Measurements from ENCODE around the gene FRY.

DNA sequence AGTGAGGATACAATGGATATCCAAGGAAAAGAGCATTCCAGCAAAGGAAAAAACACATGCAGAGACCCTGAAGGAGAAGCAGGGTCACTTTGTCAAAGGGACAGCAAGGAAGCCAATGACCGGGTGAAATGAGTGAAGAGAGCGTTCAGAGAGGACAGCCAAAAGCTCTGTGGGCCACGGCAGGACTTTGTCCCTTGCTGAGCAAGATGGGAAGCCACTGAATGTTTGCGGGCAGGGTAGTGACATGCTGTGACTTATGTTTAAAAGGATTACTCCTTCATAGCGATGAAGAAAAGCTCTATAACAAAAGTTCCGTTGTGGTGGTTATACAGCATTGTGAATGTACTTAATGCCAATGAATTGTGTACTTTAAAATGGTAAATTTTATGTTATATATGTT lies 267.1 kb downstream of the FRY start:
- TF ChIP-seq, protein P1, sequence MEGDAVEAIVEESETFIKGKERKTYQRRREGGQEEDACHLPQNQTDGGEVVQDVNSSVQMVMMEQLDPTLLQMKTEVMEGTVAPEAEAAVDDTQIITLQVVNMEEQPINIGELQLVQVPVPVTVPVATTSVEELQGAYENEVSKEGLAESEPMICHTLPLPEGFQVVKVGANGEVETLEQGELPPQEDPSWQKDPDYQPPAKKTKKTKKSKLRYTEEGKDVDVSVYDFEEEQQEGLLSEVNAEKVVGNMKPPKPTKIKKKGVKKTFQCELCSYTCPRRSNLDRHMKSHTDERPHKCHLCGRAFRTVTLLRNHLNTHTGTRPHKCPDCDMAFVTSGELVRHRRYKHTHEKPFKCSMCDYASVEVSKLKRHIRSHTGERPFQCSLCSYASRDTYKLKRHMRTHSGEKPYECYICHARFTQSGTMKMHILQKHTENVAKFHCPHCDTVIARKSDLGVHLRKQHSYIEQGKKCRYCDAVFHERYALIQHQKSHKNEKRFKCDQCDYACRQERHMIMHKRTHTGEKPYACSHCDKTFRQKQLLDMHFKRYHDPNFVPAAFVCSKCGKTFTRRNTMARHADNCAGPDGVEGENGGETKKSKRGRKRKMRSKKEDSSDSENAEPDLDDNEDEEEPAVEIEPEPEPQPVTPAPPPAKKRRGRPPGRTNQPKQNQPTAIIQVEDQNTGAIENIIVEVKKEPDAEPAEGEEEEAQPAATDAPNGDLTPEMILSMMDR (IDR thresholded peaks at IDR 0.05), result no peak
- no peak for TF ChIP-seq POLR2A (IDR thresholded peaks at IDR 0.05)
